MM.1S (cell line): Measurements from ENCODE around the gene ENO4.

Source experiments
- DNase-seq: peaks from one replicate; pipeline ENCODE4 v3.0.0-alpha.2; 2015
- H2AFZ ChIP-seq: fragments of 300-600 bp; sonication (generic); 2 replicates; pipeline ENCODE4 v1.6.0; 2016; ENCODE audit warnings: antibody characterized with exemption, low read length
- H3F3A ChIP-seq: fragments of 300-600 bp; sonication (generic); 2 replicates; pipeline ENCODE4 v1.6.1; 2016; ENCODE audit warnings: mild to moderate bottlenecking, antibody characterized with exemption, low read length, moderate library complexity, mixed read lengths; ENCODE audit not compliant: insufficient read depth
- H3K27ac ChIP-seq: fragments of 300-600 bp; sonication (generic); 2 replicates; pipeline ENCODE4 v1.5.1; 2016; ENCODE audit warnings: mild to moderate bottlenecking, low read length
- H3K27me3 ChIP-seq: fragments of 300-600 bp; sonication (generic); replicated peaks from 2 replicates; pipeline ENCODE4 v1.6.0; 2016; ENCODE audit warnings: low read length; ENCODE audit not compliant: insufficient read depth
- H3K36me3 ChIP-seq: fragments of 300-600 bp; sonication (generic); replicated peaks from 2 replicates; pipeline ENCODE4 v1.6.1; 2016; ENCODE audit warnings: mild to moderate bottlenecking, low read length, mixed read lengths; ENCODE audit not compliant: insufficient read depth
- H3K4me1 ChIP-seq: fragments of 300-600 bp; sonication (generic); 2 replicates; pipeline ENCODE4 v1.6.1; 2016; ENCODE audit warnings: low read length, mixed read lengths
- H3K4me2 ChIP-seq: fragments of 300-600 bp; sonication (generic); 2 replicates; pipeline ENCODE4 v1.6.0; 2016; ENCODE audit warnings: low read depth, low read length
- H3K4me3 ChIP-seq: fragments of 300-600 bp; sonication (generic); 2 replicates; pipeline ENCODE4 v1.5.1; 2016; ENCODE audit warnings: low read length, mixed read lengths
- H3K79me2 ChIP-seq: fragments of 300-600 bp; sonication (generic); 2 replicates; pipeline ENCODE4 v1.6.1; 2016; ENCODE audit warnings: mixed run types, low read length, mixed read lengths
- H3K9ac ChIP-seq: fragments of 300-600 bp; sonication (generic); 2 replicates; pipeline ENCODE4 v1.6.1; 2016; ENCODE audit warnings: low read length, mixed read lengths
- H3K9me2 ChIP-seq: fragments of 300-600 bp; sonication (generic); replicated peaks from 2 replicates; pipeline ENCODE4 v1.6.1; 2016; ENCODE audit warnings: mild to moderate bottlenecking, low read length, mixed read lengths; ENCODE audit not compliant: insufficient read depth
- H3K9me3 ChIP-seq: fragments of 300-600 bp; sonication (generic); replicated peaks from 2 replicates; pipeline ENCODE4 v1.6.1; 2016; ENCODE audit warnings: mild to moderate bottlenecking, low read length, mixed read lengths; ENCODE audit not compliant: insufficient read depth
- H4K20me1 ChIP-seq: fragments of 300-600 bp; sonication (generic); 2 replicates; pipeline ENCODE4 v1.6.1; 2016; ENCODE audit warnings: mild to moderate bottlenecking, low read length, moderate library complexity, mixed read lengths; ENCODE audit not compliant: insufficient read depth
- EZH2 ChIP-seq: fragments of 300-600 bp; sonication (generic); optimal IDR thresholded peaks from 2 replicates; pipeline ENCODE3; 2017; ENCODE audit warnings: low read depth, mild to moderate bottlenecking, antibody characterized with exemption, low read length, mixed read lengths
- EZH2phosphoT487 ChIP-seq: fragments of 300-600 bp; sonication (generic); IDR thresholded peaks from 2 replicates; pipeline ENCODE4 v1.6.1; 2018; ENCODE audit warnings: antibody characterized with exemption, low read length
- TF ChIP-seq, protein P1 (sequence below): fragments of 300-600 bp; sonication (generic); IDR thresholded peaks from 2 replicates; pipeline ENCODE4 v1.5.1; 2016; ENCODE audit warnings: antibody characterized with exemption, low read length, mixed read lengths

The ENO4 gene

GRCh38 chr10:116899626-116900025 is 50.3 kb downstream of the ENO4 start:
- no peaks in the 10 kb centered on the region for H3K9me3 ChIP-seq
- H4K20me1 ChIP-seq = no peaks in the 10 kb centered on the region
- no peak overlapping the region for H3K27ac ChIP-seq
- no peak overlapping the region for H2AFZ ChIP-seq
- no peak overlapping the region for H3K4me3 ChIP-seq
- TF ChIP-seq EZH2 (no peak), EZH2phosphoT487 (no peak)
- TF ChIP-seq, protein P1, sequence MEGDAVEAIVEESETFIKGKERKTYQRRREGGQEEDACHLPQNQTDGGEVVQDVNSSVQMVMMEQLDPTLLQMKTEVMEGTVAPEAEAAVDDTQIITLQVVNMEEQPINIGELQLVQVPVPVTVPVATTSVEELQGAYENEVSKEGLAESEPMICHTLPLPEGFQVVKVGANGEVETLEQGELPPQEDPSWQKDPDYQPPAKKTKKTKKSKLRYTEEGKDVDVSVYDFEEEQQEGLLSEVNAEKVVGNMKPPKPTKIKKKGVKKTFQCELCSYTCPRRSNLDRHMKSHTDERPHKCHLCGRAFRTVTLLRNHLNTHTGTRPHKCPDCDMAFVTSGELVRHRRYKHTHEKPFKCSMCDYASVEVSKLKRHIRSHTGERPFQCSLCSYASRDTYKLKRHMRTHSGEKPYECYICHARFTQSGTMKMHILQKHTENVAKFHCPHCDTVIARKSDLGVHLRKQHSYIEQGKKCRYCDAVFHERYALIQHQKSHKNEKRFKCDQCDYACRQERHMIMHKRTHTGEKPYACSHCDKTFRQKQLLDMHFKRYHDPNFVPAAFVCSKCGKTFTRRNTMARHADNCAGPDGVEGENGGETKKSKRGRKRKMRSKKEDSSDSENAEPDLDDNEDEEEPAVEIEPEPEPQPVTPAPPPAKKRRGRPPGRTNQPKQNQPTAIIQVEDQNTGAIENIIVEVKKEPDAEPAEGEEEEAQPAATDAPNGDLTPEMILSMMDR = no peak
- DNase-seq = no peak
- H3K4me2 ChIP-seq = no peak overlapping the region
- no peaks in the 10 kb centered on the region for H3K4me1 ChIP-seq
- H3K9me2 ChIP-seq = no peaks in the 10 kb centered on the region
- H3F3A ChIP-seq = no peaks in the 10 kb centered on the region
- no peaks in the 10 kb centered on the region for H3K27me3 ChIP-seq
- H3K9ac ChIP-seq = no peak overlapping the region
- H3K79me2 ChIP-seq = no peaks in the 10 kb centered on the region
- H3K36me3 ChIP-seq = no peaks in the 10 kb centered on the region

GRCh38 chr10:116905845-116906210 is 56.5 kb downstream of the ENO4 start:
- H3K4me2 ChIP-seq = no peak overlapping the region
- no peaks in the 10 kb centered on the region for H3K9me2 ChIP-seq
- H3K36me3 ChIP-seq = no peaks in the 10 kb centered on the region
- TF ChIP-seq, protein P1 = no peak
- TF ChIP-seq EZH2 (no peak), EZH2phosphoT487 (no peak)
- no peak overlapping the region for H3K9ac ChIP-seq
- no peak for DNase-seq
- H3K27me3 ChIP-seq = no peaks in the 10 kb centered on the region
- H2AFZ ChIP-seq = no peak overlapping the region
- H3K9me3 ChIP-seq = no peaks in the 10 kb centered on the region
- H3K79me2 ChIP-seq = no peaks in the 10 kb centered on the region
- no peaks in the 10 kb centered on the region for H3F3A ChIP-seq
- H3K27ac ChIP-seq = no peak overlapping the region
- H4K20me1 ChIP-seq = no peaks in the 10 kb centered on the region
- H3K4me1 ChIP-seq = 0 out of 2 replicates have a peak, but pooled peaks cover 4% of the 10 kb centered on the region
- no peak overlapping the region for H3K4me3 ChIP-seq

- TF ChIP-seq, protein P1 = no peak
- TF ChIP-seq EZH2phosphoT487 (no peak), EZH2 (no peak)
- no peak overlapping the region for H2AFZ ChIP-seq
- H3K4me1 ChIP-seq = 0 out of 2 replicates have a peak, but pooled peaks cover 4% of the 10 kb centered on the region
Measured at GRCh38 chr10:116907245-116907987, 58.1 kb downstream of the ENO4 start.

More at GRCh38 chr10:116907245-116907987, 58.1 kb downstream of the ENO4 start:
- no peak overlapping the region for H3K4me3 ChIP-seq
- no peaks in the 10 kb centered on the region for H3K9me2 ChIP-seq
- no peaks in the 10 kb centered on the region for H3K36me3 ChIP-seq
- no peak overlapping the region for H3K9ac ChIP-seq
- no peak overlapping the region for H3K4me2 ChIP-seq
- no peak overlapping the region for H3K27ac ChIP-seq
- H3K27me3 ChIP-seq = no peaks in the 10 kb centered on the region
- H3K9me3 ChIP-seq = no peaks in the 10 kb centered on the region
- no peaks in the 10 kb centered on the region for H4K20me1 ChIP-seq
- no peaks in the 10 kb centered on the region for H3F3A ChIP-seq
- H3K79me2 ChIP-seq = no peaks in the 10 kb centered on the region
- no peak for DNase-seq
